Myocyte (in vitro differentiated cells): ENCODE results near the gene PPP1R14D. TPM values are rescaled to one million over a fixed set of nuclear protein-coding genes. Genes with fewer than 3 reads are reported as not detected.

ENCODE experiments used
- DNase-seq: peaks from one replicate; pipeline ENCODE4 v3.0.0-alpha.2; 2012; ENCODE audit warnings: low read depth
- total RNA-seq: library from RNA; depleted of rRNA; stranded (reverse); fragments of >200 nt; gene quantifications from 2 replicates; pipeline ENCODE4 v1.2.3, GENCODE V29; 2014

The PPP1R14D gene
- total RNA-seq, 1 donor from 2014 or later = not detected

GRCh38 chr15:40853241-40853890 lies 24.9 kb upstream of the PPP1R14D start:
- no peak for DNase-seq

GRCh38 chr15:40852529-40852928 lies 24.0 kb upstream of the PPP1R14D start:
- no peak for DNase-seq

GRCh38 chr15:40850576-40851112 lies 22.1 kb upstream of the PPP1R14D start:
- DNase-seq = no peak

GRCh38 chr15:40847223-40847961 lies 18.9 kb upstream of the PPP1R14D start:
- no peak for DNase-seq

- no peak for DNase-seq
These were observed 18.3 kb upstream of the PPP1R14D start for GRCh38 chr15:40846841-40847222.

GRCh38 chr15:40845511-40846284 lies 17.2 kb upstream of the PPP1R14D start:
- DNase-seq = no peak

- DNase-seq = no peak
These were observed 16.5 kb upstream of the PPP1R14D start for GRCh38 chr15:40845036-40845435.

- DNase-seq = no peak
These were observed 16.2 kb upstream of the PPP1R14D start for GRCh38 chr15:40844696-40845030.

GRCh38 chr15:40843885-40844695 lies 15.6 kb upstream of the PPP1R14D start, which contains the start of gene SPINT1:
Gene SPINT1, plus strand, starts transcription at chr15:40844048. Its CDS starts 507 bp downstream, at chr15:40844555.
- no peak for DNase-seq

- no peak for DNase-seq
These were observed 14.9 kb upstream of the PPP1R14D start for GRCh38 chr15:40843261-40843884.

GRCh38 chr15:40841741-40842140 lies 13.2 kb upstream of the PPP1R14D start:
- no peak for DNase-seq

- no peak for DNase-seq
These were observed 10.2 kb upstream of the PPP1R14D start for GRCh38 chr15:40838756-40839155.

- DNase-seq = no peak
These were observed 7.5 kb upstream of the PPP1R14D start for GRCh38 chr15:40836020-40836419.

- DNase-seq = no peak
These were observed 4.4 kb upstream of the PPP1R14D start for GRCh38 chr15:40832903-40833302.

- no peak for DNase-seq
These were observed 3.4 kb upstream of the PPP1R14D start for GRCh38 chr15:40831861-40832260.

- peak; percentile 30 for DNase-seq
These were observed 2.4 kb upstream of the PPP1R14D start for GRCh38 chr15:40830884-40831283.

- DNase-seq = no peak
These were observed 607 bp upstream of the PPP1R14D start for GRCh38 chr15:40829115-40829514.

GRCh38 chr15:40826423-40827075 lies 2.0 kb downstream of the PPP1R14D start:
- DNase-seq = no peak

GRCh38 chr15:40825661-40826422 lies 2.7 kb downstream of the PPP1R14D start:
- no peak for DNase-seq
